Smooth muscle cell (in vitro differentiated cells): ENCODE results near the gene TMEM131. TPM values are rescaled to one million over a fixed set of nuclear protein-coding genes. Genes with fewer than 3 reads are reported as not detected.

Experiments used
- DNase-seq: peaks from one replicate; lab custom pipeline; 2025; ENCODE audit not compliant: unreplicated experiment; lab: John Stamatoyannopoulos, UW
- H2AFZ ChIP-seq: fragments of 200-600 bp; sonication (generic); 2 replicates; pipeline ENCODE4 v1.6.0; 2016; ENCODE audit warnings: antibody characterized with exemption, low read depth, mild to moderate bottlenecking
- H3F3A ChIP-seq: fragments of 200-600 bp; sonication (generic); 2 replicates; pipeline ENCODE4 v1.6.0; 2017; ENCODE audit warnings: antibody characterized with exemption, low read depth
- H3K27ac ChIP-seq: fragments of 200-600 bp; sonication (generic); 2 replicates; pipeline ENCODE4 v1.5.1; 2016; ENCODE audit warnings: low read depth, mild to moderate bottlenecking
- H3K27me3 ChIP-seq: fragments of 200-600 bp; sonication (generic); 2 replicates; pipeline ENCODE4 v1.6.1; 2016; ENCODE audit warnings: low read depth, mild to moderate bottlenecking
- H3K36me3 ChIP-seq: fragments of 200-600 bp; sonication (generic); 2 replicates; pipeline ENCODE4 v1.5.1; 2016; ENCODE audit warnings: low read depth
- H3K4me1 ChIP-seq: fragments of 200-600 bp; sonication (generic); 2 replicates; pipeline ENCODE4 v1.5.1; 2016; ENCODE audit warnings: low read depth
- H3K4me2 ChIP-seq: fragments of 200-600 bp; sonication (generic); 2 replicates; pipeline ENCODE4 v1.6.0; 2016; ENCODE audit warnings: mild to moderate bottlenecking
- H3K4me3 ChIP-seq: fragments of 200-600 bp; sonication (generic); 2 replicates; pipeline ENCODE4 v1.5.1; 2016; ENCODE audit warnings: mild to moderate bottlenecking
- H3K79me2 ChIP-seq: fragments of 200-600 bp; sonication (generic); 2 replicates; pipeline ENCODE4 v1.6.0; 2016; ENCODE audit warnings: low read depth, mild to moderate bottlenecking
- H3K9ac ChIP-seq: fragments of 200-600 bp; sonication (generic); 2 replicates; pipeline ENCODE4 v1.6.0; 2016; ENCODE audit warnings: low read depth
- H3K9me3 ChIP-seq: fragments of 200-600 bp; sonication (generic); replicated peaks from 2 replicates; pipeline ENCODE4 v1.5.1; 2016; ENCODE audit warnings: low read depth
- H4K20me1 ChIP-seq: fragments of 200-600 bp; sonication (generic); 2 replicates; pipeline ENCODE4 v1.6.0; 2016; ENCODE audit warnings: low read depth
- CTCF ChIP-seq: fragments of 200-600 bp; sonication (generic); IDR thresholded peaks from 2 replicates; pipeline ENCODE4 v1.5.1; 2017; ENCODE audit warnings: borderline replicate concordance, mild to moderate bottlenecking, antibody characterized with exemption; ENCODE audit not compliant: insufficient read depth, poor library complexity, severe bottlenecking
- WGBS: methylation state at CpG from one replicate; pipeline ENCODE4 v1.1.7; 2016; ENCODE audit warnings: low lambda C conversion rate; 5-methylcytosine and 5-hydroxymethylcytosine counted together
- polyA plus RNA-seq: library from polyadenylated mRNA; unstranded; fragments of >200 nt; fragmentation: Nextera tagmentation; extraction: Ambion mirVana; gene quantifications from 2 replicates; pipeline ENCODE4 v1.2.1, GENCODE V29; 2016
- total RNA-seq: library from RNA; depleted of rRNA; stranded (reverse); fragments of >200 nt; gene quantifications from 2 replicates; pipeline ENCODE4 v1.2.3, GENCODE V29; 2014

TMEM131 gene
- total and polyA plus RNA-seq, 2 experiments from 2014 or later: 16.7 to 32.3 TPM

DNA sequence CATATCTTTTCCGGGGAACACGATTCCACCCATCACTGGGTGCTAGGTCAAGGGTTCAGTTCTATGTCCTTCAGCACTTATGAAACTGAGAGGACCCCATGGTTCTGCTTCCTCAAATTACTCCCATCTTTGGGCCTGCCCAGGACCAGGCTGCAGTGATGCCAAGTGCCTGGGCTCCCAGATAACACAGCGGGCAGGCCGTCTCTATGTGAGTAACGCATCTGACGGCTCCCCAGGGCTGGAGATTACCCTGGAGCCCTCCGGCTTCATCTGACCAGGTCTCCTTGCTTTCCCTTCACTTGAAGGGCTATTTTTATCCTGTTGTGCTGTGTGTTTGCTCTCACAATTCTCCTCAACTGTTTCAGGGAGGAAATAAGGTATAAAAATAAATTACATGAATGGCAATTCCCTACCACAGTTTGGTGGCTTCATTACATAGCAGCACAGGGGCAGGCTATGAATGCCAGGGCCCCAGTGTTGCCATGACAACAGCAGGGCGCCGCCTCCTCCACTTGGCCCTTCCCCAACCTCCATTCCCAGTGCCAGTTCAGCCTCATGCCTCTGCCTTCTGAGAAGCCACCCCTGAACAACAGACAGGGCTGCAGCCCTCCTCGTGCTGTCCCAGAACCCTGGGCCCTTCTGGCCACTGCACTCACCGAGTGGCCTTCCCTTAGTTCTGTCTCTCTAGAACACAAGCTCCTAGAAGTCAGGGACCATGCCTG is 25.4 kb upstream of the TMEM131 start:
- 91% methylated on average over 11 of the region's 11 CpGs for WGBS
- H3K27me3 ChIP-seq: no peaks in the 10 kb centered on the region
- DNase-seq: no peak
- no peak overlapping the region for H3K9ac ChIP-seq
- no peak overlapping the region for H2AFZ ChIP-seq
- H3K4me3 ChIP-seq: no peak overlapping the region
- no peaks in the 10 kb centered on the region for H4K20me1 ChIP-seq
- no peak overlapping the region for H3K27ac ChIP-seq
- H3K79me2 ChIP-seq: no peaks in the 10 kb centered on the region
- no peak overlapping the region for H3K4me2 ChIP-seq
- H3K9me3 ChIP-seq: no peaks in the 10 kb centered on the region
- no peaks in the 10 kb centered on the region for H3K36me3 ChIP-seq
- H3K4me1 ChIP-seq: no peaks in the 10 kb centered on the region
- no peak for TF ChIP-seq CTCF
- H3F3A ChIP-seq: no peaks in the 10 kb centered on the region

GRCh38 chr2:98020516-98020915 is 24.8 kb upstream of the TMEM131 start:
- Histone ChIP-seq H3K36me3 (no peaks in the 10 kb centered on the region), H3K9ac (no peak overlapping the region), H3K4me3 (no peak overlapping the region), H3K4me2 (no peak overlapping the region), H3K79me2 (no peaks in the 10 kb centered on the region), H3K27me3 (no peaks in the 10 kb centered on the region), H3K4me1 (no peaks in the 10 kb centered on the region), H3F3A (no peaks in the 10 kb centered on the region), H4K20me1 (no peaks in the 10 kb centered on the region), H3K27ac (no peak overlapping the region), H2AFZ (no peak overlapping the region), H3K9me3 (no peaks in the 10 kb centered on the region)
- no peak for TF ChIP-seq CTCF
- DNase-seq: no peak
- WGBS: 92% methylated on average over 6 of the region's 6 CpGs

DNA sequence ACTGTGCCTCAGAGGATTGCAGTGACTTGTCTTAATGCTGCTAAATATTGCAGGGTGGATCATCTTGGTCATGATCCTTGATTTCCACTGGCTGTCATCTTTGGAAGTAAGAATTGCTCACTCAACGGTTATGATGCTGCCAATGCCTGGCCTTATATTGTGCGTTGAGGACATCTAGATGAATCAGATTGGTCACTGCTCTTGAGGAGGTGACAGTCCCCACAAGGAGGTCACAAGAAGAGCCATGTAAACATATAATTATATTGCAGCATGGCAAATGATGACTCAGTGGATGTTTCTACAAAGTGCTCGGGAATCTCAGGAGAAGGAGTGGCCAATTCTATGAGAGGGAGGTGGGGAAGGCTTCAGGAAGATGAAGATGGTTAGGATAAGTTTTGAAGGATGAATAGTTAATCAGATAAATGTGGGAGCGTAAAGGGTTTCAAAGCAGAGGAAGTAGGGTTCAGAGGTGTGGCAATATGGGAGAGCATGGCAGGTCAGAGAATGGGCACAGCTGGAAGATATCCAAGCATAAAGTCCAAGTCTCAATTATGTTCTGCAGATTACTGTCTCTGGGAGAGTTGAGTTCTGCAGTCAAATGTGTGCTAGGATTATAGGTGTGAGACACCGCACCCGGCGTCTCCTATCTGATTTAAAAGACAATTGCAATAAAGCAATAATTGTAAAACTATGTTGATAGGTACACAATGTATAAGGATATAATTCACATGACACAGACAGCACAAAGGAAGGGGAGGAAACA is 21.3 kb upstream of the TMEM131 start:
- Histone ChIP-seq H3F3A (no peaks in the 10 kb centered on the region), H3K4me3 (no peak overlapping the region), H3K4me1 (peaks cover 5% of the 10 kb centered on the region), H3K79me2 (no peaks in the 10 kb centered on the region), H3K27me3 (no peaks in the 10 kb centered on the region), H3K4me2 (no peak overlapping the region), H3K9me3 (no peaks in the 10 kb centered on the region), H3K27ac (no peak overlapping the region), H2AFZ (no peak overlapping the region), H3K9ac (no peak overlapping the region), H4K20me1 (no peaks in the 10 kb centered on the region), H3K36me3 (no peaks in the 10 kb centered on the region)
- no peak for TF ChIP-seq CTCF
- no peak for DNase-seq
- WGBS: 80% methylated on average over 7 of the region's 7 CpGs
